ENCODE measurements around the gene NSA2. TPM values are rescaled to one million over a fixed set of nuclear protein-coding genes. Genes with fewer than 3 reads are reported as not detected.
A peak's percentile ranks its signal among the peaks of the same experiment; 100 is the strongest.

Gene NSA2
- total RNA-seq, 4 donors from 2014 or later, result 24.7 to 88.0 (median 37.4) TPM

DNA sequence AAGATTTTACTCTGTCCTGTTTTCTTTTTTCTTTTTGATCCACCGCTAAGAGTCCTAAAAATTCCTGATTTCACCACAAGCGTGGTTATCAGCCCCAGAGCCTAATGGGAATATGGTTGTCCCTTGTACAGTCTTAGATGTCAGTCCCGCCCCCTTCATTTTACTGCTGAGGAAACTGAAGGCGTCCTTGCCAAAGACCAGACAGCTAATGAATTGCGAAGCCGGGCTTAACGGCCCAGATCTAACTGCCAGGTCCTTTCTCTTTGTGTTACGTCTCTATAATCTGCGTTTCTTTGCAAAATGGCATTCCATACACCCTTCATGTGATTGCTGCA is 497 bp downstream of the NSA2 start:
- TF ChIP-seq EP300 (IDR thresholded peaks at IDR 0.05; ENCODE audit: low read depth) (no peak), POLR2AphosphoS5 (IDR thresholded peaks at IDR 0.05) (no peak), CTCF (IDR thresholded peaks at IDR 0.05) (no peak), POLR2A (IDR thresholded peaks at IDR 0.05) (no peak)
- DNase-seq, result peak; percentile 25
- Histone ChIP-seq H3K36me3 (peaks cover 0 to 32% (median 13%) of the 10 kb centered on the region in 4 donors), H3K27ac (peak overlapping the region; percentile 84 to 88 (median 87)), H3K9me3 (no peaks in the 10 kb centered on the region), H3K4me1 (peaks cover 18 to 33% (median 23%) of the 10 kb centered on the region in 4 donors), H3K4me3 (peak overlapping the region; percentile 48 to 93 (median 84)), H3K27me3 (no peaks in the 10 kb centered on the region)
- intact Hi-C loops (cut with DNase I; ENCODE audit: low total_unique reads) (no loop called here), in situ Hi-C loops (cut with MboI; ENCODE audit: low pct_ligation_motif_present in 1 of 4, low pct_unique_long_range_greater_than_20kb in 1 of 4, low sequenced_read_pairs in 3 of 4) (no loop called here)
- WGBS, 2 donors (ENCODE audit: low coverage in 1 of 2), result 0 to 2% methylated on average over 8 to 9 of the region's 9 CpGs

GRCh38 chr5:74772359-74772758 is 5.3 kb downstream of the NSA2 start:
- Histone ChIP-seq H3K4me3 (no peak overlapping the region), H3K27ac (no peak overlapping the region), H3K9me3 (no peaks in the 10 kb centered on the region), H3K36me3 (peaks cover 0 to 67% (median 26%) of the 10 kb centered on the region in 4 donors), H3K27me3 (no peaks in the 10 kb centered on the region), H3K4me1 (peaks cover 4 to 11% (median 8%) of the 10 kb centered on the region in 4 donors)
- no peak for DNase-seq
- in situ Hi-C loops (cut with MboI; ENCODE audit: low pct_ligation_motif_present in 1 of 4, low pct_unique_long_range_greater_than_20kb in 1 of 4, low sequenced_read_pairs in 3 of 4) (no loop called here), intact Hi-C loops (cut with DNase I; ENCODE audit: low total_unique reads) (no loop called here)
- no peak for TF ChIP-seq POLR2AphosphoS5 (IDR thresholded peaks at IDR 0.05)
- TF ChIP-seq POLR2A (IDR thresholded peaks at IDR 0.05), result no peak
- TF ChIP-seq CTCF (IDR thresholded peaks at IDR 0.05), result no peak
- TF ChIP-seq EP300 (IDR thresholded peaks at IDR 0.05; ENCODE audit: low read depth), result no peak
- 81 to 89% methylated on average over 2 to 7 of the region's 7 CpGs for WGBS, 2 donors (ENCODE audit: low coverage in 1 of 2)

- WGBS, 2 donors (ENCODE audit: low coverage in 1 of 2), result 35 to 54% methylated on average over 2 of the region's 2 CpGs
- no peak for TF ChIP-seq POLR2AphosphoS5 (IDR thresholded peaks at IDR 0.05)
- TF ChIP-seq CTCF (IDR thresholded peaks at IDR 0.05), result no peak
- TF ChIP-seq POLR2A (IDR thresholded peaks at IDR 0.05), result no peak
- no peak for TF ChIP-seq EP300 (IDR thresholded peaks at IDR 0.05; ENCODE audit: low read depth)
- Histone ChIP-seq H3K27ac (no peak overlapping the region), H3K4me1 (no peaks in the 10 kb centered on the region), H3K36me3 (peaks cover 0 to 27% (median 10%) of the 10 kb centered on the region in 4 donors), H3K9me3 (no peaks in the 10 kb centered on the region), H3K4me3 (no peak overlapping the region), H3K27me3 (no peaks in the 10 kb centered on the region)
- intact Hi-C loops (cut with DNase I; ENCODE audit: low total_unique reads) (no loop called here), in situ Hi-C loops (cut with MboI; ENCODE audit: low pct_ligation_motif_present in 1 of 4, low pct_unique_long_range_greater_than_20kb in 1 of 4, low sequenced_read_pairs in 3 of 4) (loop anchor here in 1 of 4 donors (25.0 kb wide), 1 partner anchor 134 kb away; no protein-coding TSS in a partner anchor)
- DNase-seq, result no peak
Measured at GRCh38 chr5:74778609-74779008, 11.6 kb downstream of the NSA2 start.

GRCh38 chr5:74786851-74787250 is 19.8 kb downstream of the NSA2 start:
- no peak overlapping the region for H3K27ac ChIP-seq
- in situ Hi-C loops (cut with MboI; ENCODE audit: low pct_ligation_motif_present in 1 of 4, low pct_unique_long_range_greater_than_20kb in 1 of 4, low sequenced_read_pairs in 3 of 4) (loop anchor here in 1 of 4 donors (25.0 kb wide), 1 partner anchor 125 kb away; no protein-coding TSS in a partner anchor), intact Hi-C loops (cut with DNase I; ENCODE audit: low total_unique reads) (no loop called here)
- peak in 4 of 5 experiments; percentile 24 to 39 (median 31) for TF ChIP-seq CTCF (IDR thresholded peaks at IDR 0.05)
- no peak for TF ChIP-seq EP300 (IDR thresholded peaks at IDR 0.05; ENCODE audit: low read depth)
- 76 to 80% methylated on average over 4 to 6 of the region's 6 CpGs for WGBS, 2 donors (ENCODE audit: low coverage in 1 of 2)
- no peak overlapping the region for H3K4me3 ChIP-seq
- peak; percentile 14 for DNase-seq
- no peaks in the 10 kb centered on the region for H3K36me3 ChIP-seq
- H3K9me3 ChIP-seq, result no peaks in the 10 kb centered on the region
- no peaks in the 10 kb centered on the region for H3K27me3 ChIP-seq
- H3K4me1 ChIP-seq, result no peaks in the 10 kb centered on the region
